ENCODE measurements around the gene MAPK13.

The MAPK13 gene

DNA sequence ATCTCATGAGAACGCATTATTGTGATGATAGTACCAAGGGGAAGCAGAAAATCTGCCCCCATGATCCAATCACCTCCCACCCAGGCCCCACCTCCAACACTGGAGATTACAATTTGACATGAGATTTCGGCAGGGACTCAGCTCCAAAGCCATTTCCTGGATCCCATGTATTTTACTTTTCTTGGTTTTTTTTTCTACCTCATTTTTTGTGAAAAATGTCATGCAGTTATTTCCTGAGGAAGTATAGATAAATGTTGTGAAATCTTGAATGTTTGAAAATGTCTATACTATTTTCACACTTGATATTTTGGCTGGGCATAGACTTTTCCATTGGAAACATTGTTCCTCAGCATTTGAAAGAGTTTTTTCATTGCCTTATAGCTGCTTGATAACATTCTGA, 57.1 kb downstream of the MAPK13 start:
- no peaks in the 10 kb centered on the region for H3K79me2 ChIP-seq (ENCODE audit: insufficient read depth, low read length)
- no peaks in the 10 kb centered on the region for H4K20me1 ChIP-seq (ENCODE audit: insufficient read depth, low read length, poor library complexity, severe bottlenecking)
- no peak overlapping the region for H3K4me3 ChIP-seq (ENCODE audit: low read length, poor library complexity, severe bottlenecking)
- TF ChIP-seq, protein P1, sequence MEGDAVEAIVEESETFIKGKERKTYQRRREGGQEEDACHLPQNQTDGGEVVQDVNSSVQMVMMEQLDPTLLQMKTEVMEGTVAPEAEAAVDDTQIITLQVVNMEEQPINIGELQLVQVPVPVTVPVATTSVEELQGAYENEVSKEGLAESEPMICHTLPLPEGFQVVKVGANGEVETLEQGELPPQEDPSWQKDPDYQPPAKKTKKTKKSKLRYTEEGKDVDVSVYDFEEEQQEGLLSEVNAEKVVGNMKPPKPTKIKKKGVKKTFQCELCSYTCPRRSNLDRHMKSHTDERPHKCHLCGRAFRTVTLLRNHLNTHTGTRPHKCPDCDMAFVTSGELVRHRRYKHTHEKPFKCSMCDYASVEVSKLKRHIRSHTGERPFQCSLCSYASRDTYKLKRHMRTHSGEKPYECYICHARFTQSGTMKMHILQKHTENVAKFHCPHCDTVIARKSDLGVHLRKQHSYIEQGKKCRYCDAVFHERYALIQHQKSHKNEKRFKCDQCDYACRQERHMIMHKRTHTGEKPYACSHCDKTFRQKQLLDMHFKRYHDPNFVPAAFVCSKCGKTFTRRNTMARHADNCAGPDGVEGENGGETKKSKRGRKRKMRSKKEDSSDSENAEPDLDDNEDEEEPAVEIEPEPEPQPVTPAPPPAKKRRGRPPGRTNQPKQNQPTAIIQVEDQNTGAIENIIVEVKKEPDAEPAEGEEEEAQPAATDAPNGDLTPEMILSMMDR (conservative IDR thresholded peaks at IDR 0.05; ENCODE audit: low read length), result no peak
- no peak for TF ChIP-seq EZH2phosphoT487 (IDR thresholded peaks at IDR 0.05; ENCODE audit: borderline replicate concordance)
- H3K9me3 ChIP-seq (ENCODE audit: insufficient read depth, low read depth, low read length), result no peaks in the 10 kb centered on the region
- no peaks in the 10 kb centered on the region for H3K4me1 ChIP-seq (ENCODE audit: insufficient read depth, low read length, poor library complexity, severe bottlenecking)
- H3K27me3 ChIP-seq (ENCODE audit: insufficient read depth, low read length, poor library complexity, severe bottlenecking), result no peaks in the 10 kb centered on the region
- no peak overlapping the region for H3K4me2 ChIP-seq (ENCODE audit: low read depth, low read length, poor library complexity, severe bottlenecking)
- no peaks in the 10 kb centered on the region for H3K9me2 ChIP-seq (replicated peaks; ENCODE audit: low read depth, low read length)
- H3F3A ChIP-seq (ENCODE audit: low read depth), result no peaks in the 10 kb centered on the region
- no peak overlapping the region for H3K9ac ChIP-seq (ENCODE audit: low read depth, low read length, poor library complexity, severe bottlenecking)
- no peak overlapping the region for H2AFZ ChIP-seq (ENCODE audit: low read length)
- no peaks in the 10 kb centered on the region for H3K36me3 ChIP-seq (ENCODE audit: insufficient read depth, low read length)
